HCT116 (cell line): ENCODE data around the gene MTHFD2. TPM values are rescaled to one million over a fixed set of nuclear protein-coding genes. Genes with fewer than 3 reads are reported as not detected.
"Not testable (repeated sequence)": the region's sequence is repeated elsewhere in the genome, so short reads cannot be mapped to it uniquely, and the experiment has no call there.

ENCODE experiments used
- ATAC-seq: fragments of 200-7000 bp; cut with Tn5 transposase; 2 replicates; pipeline ENCODE4 v1.9.1; 2020; ENCODE audit warnings: mild to moderate bottlenecking, moderate library complexity
- BruUV-seq: library from RNA; stranded (reverse); fragments of 400-500 nt; replicated peaks from 2 replicates; lab custom pipeline; 2021; lab: Mats Ljungman, UMichigan
- CTCF ChIA-PET: fragments of 300-600 bp; sonication (Branson Sonifier 250); formaldehyde crosslinking; loops from one replicate; lab custom pipeline; 2021; ENCODE audit warnings: antibody characterized with exemption; lab: Charles Lee
- POLR2A ChIA-PET: fragments of 300-600, 350-600 bp; sonication (Branson Sonifier 250); formaldehyde crosslinking; loops from one replicate; lab custom pipeline; 2021; ENCODE audit warnings: antibody characterized with exemption; lab: Charles Lee
- RAD21 ChIA-PET, 2 experiments: fragments of 300-600 bp; sonication (Branson Sonifier 250); formaldehyde crosslinking; loops; one replicate each; lab custom pipeline; 2023; ENCODE audit warnings: low total read pairs in 2 of 2; ENCODE audit not compliant: uncharacterized antibody in 2 of 2, unreplicated experiment in 2 of 2, low non-redundant PET in 1 of 2; lab: Charles Lee
- DNase-seq: peaks from one replicate; pipeline ENCODE4 v3.0.0-alpha.2; 2010; ENCODE audit warnings: low read depth, low spot score
- H2AFZ ChIP-seq: fragments of 200-600 bp; shearing (Covaris generic), sonication (generic); 2 replicates; pipeline ENCODE4 v1.6.1; 2017; ENCODE audit warnings: low read depth, mixed run types, mixed read lengths, antibody characterized with exemption, low read length; ENCODE audit not compliant: poor library complexity, severe bottlenecking
- H3K27ac ChIP-seq: 2 replicates; pipeline ENCODE4 v1.5.1; 2012; ENCODE audit warnings: low read depth, low read length
- H3K27me3 ChIP-seq: fragments of 200-600 bp; sonication (generic); 2 replicates; pipeline ENCODE4 v1.6.1; 2016; ENCODE audit warnings: mixed run types, low read length, mixed read lengths; ENCODE audit not compliant: insufficient read depth
- H3K36me3 ChIP-seq, 2 experiments: fragments of 200-500 bp in 1 of 2; fragments of 200-600 bp in 1 of 2; sonication (Bioruptor generic) in 1 of 2; sonication (generic) in 1 of 2; 2 replicates each; pipeline versions ENCODE4 v1.5.1 to v1.6.1; 2014 to 2016; ENCODE audit warnings: low read length in 2 of 2, inconsistent platforms in 1 of 2, mixed read lengths in 1 of 2, mixed run types in 1 of 2; ENCODE audit not compliant: insufficient read depth in 2 of 2, control insufficient read depth in 1 of 2
- H3K4me1 ChIP-seq, 2 experiments: fragments of 200-600 bp in 1 of 2; sonication (generic) in 1 of 2; 2 replicates each; pipeline versions ENCODE4 v1.5.1 to v1.6.1; 2012 to 2017; ENCODE audit warnings: low read length in 2 of 2, inconsistent platforms in 1 of 2, mild to moderate bottlenecking in 1 of 2, mixed read lengths in 1 of 2, mixed run types in 1 of 2, moderate library complexity in 1 of 2; ENCODE audit not compliant: insufficient read depth in 2 of 2, control insufficient read depth in 1 of 2
- H3K4me2 ChIP-seq: fragments of 200-600 bp; sonication (generic); 2 replicates; pipeline ENCODE4 v1.6.1; 2017; ENCODE audit warnings: mixed run types, low read length, mixed read lengths
- H3K4me3 ChIP-seq, 2 experiments: fragments of 200-600 bp in 1 of 2; sonication (generic) in 1 of 2; replicated peaks in 1 of 2; 2 replicates each; pipeline ENCODE4 v1.5.1; 2011 to 2016; ENCODE audit warnings: low read length in 2 of 2, control low read depth in 1 of 2, low read depth in 1 of 2, mild to moderate bottlenecking in 1 of 2, mixed read lengths in 1 of 2, mixed run types in 1 of 2
- H3K79me2 ChIP-seq: fragments of 200-600 bp; sonication (generic); 2 replicates; pipeline ENCODE4 v1.6.1; 2017; ENCODE audit warnings: mild to moderate bottlenecking, mixed run types, low read length, moderate library complexity, mixed read lengths; ENCODE audit not compliant: insufficient read depth
- H3K9ac ChIP-seq: fragments of 200-600 bp; sonication (generic); 2 replicates; pipeline ENCODE4 v1.6.1; 2016; ENCODE audit warnings: low read length, mixed read lengths
- H3K9me2 ChIP-seq: fragments of 200-600 bp; sonication (generic), shearing (Covaris generic); 2 replicates; pipeline ENCODE4 v1.6.1; 2017; ENCODE audit warnings: mixed run types, mild to moderate bottlenecking, moderate library complexity; ENCODE audit not compliant: insufficient read depth
- H3K9me3 ChIP-seq, 2 experiments: fragments of 200-500 bp in 1 of 2; fragments of 200-600 bp in 1 of 2; sonication (Bioruptor generic) in 1 of 2; sonication (generic) in 1 of 2; 2 replicates each; pipeline ENCODE4 v1.6.1; 2014 to 2017; ENCODE audit warnings: low read length in 2 of 2, mixed read lengths in 2 of 2, inconsistent platforms in 1 of 2, low read depth in 1 of 2, mild to moderate bottlenecking in 1 of 2, mixed run types in 1 of 2, moderate library complexity in 1 of 2; ENCODE audit not compliant: control insufficient read depth in 1 of 2, insufficient read depth in 1 of 2
- H4K20me1 ChIP-seq: fragments of 200-600 bp; sonication (generic), shearing (Covaris generic); 2 replicates; pipeline ENCODE4 v1.6.1; 2017; ENCODE audit warnings: mixed run types, mild to moderate bottlenecking, moderate library complexity; ENCODE audit not compliant: insufficient read depth
- ATF3 ChIP-seq: IDR thresholded peaks from 2 replicates; pipeline ENCODE4 v1.6.1; 2012
- CBX3 ChIP-seq: IDR thresholded peaks from 2 replicates; pipeline ENCODE4 v1.6.1; 2012; ENCODE audit warnings: low read depth
- CEBPB ChIP-seq: IDR thresholded peaks from 2 replicates; pipeline ENCODE4 v1.6.1; 2012; ENCODE audit warnings: low read depth
- ELF1 ChIP-seq: IDR thresholded peaks from 2 replicates; pipeline ENCODE4 v1.6.1; 2012; ENCODE audit warnings: low read depth, borderline replicate concordance
- EZH2 ChIP-seq: fragments of 200-600 bp; sonication (generic); IDR thresholded peaks from 2 replicates; pipeline ENCODE4 v1.6.1; 2017; ENCODE audit warnings: antibody characterized with exemption, mixed run types
- FOSL1 ChIP-seq: IDR thresholded peaks from 2 replicates; pipeline ENCODE4 v1.6.1; 2012; ENCODE audit warnings: low read depth
- JUND ChIP-seq: IDR thresholded peaks from 2 replicates; pipeline ENCODE4 v1.6.1; 2012
- MAX ChIP-seq: IDR thresholded peaks from 2 replicates; pipeline ENCODE4 v1.6.1; 2012
- POLR2A ChIP-seq: IDR thresholded peaks from 2 replicates; pipeline ENCODE4 v1.7.0; 2011; ENCODE audit warnings: borderline replicate concordance; ENCODE audit not compliant: insufficient read depth, insufficient read length; ENCODE audit errors: extremely low read depth
- POLR2AphosphoS5 ChIP-seq: IDR thresholded peaks from 2 replicates; pipeline ENCODE4 v1.6.1; 2011; ENCODE audit warnings: mild to moderate bottlenecking, low read depth, low read length, moderate library complexity
- RAD21 ChIP-seq: IDR thresholded peaks from 2 replicates; pipeline ENCODE4 v1.6.1; 2012; ENCODE audit warnings: low read depth, mild to moderate bottlenecking
- SRF ChIP-seq: IDR thresholded peaks from 2 replicates; pipeline ENCODE4 v1.6.1; 2012; ENCODE audit warnings: low read depth
- YY1 ChIP-seq: IDR thresholded peaks from 2 replicates; pipeline ENCODE4 v1.6.1; 2011; ENCODE audit warnings: low read length, low read depth, moderate library complexity, mild to moderate bottlenecking; ENCODE audit not compliant: insufficient replicate concordance; ENCODE audit errors: extremely low read depth
- ZBTB33 ChIP-seq: IDR thresholded peaks from 2 replicates; pipeline ENCODE4 v1.6.1; 2011; ENCODE audit warnings: mild to moderate bottlenecking, low read length, moderate library complexity; ENCODE audit not compliant: insufficient replicate concordance; ENCODE audit errors: extremely low read depth
- ZFX ChIP-seq: fragments of 450-650 bp; IDR thresholded peaks from 2 replicates; pipeline ENCODE4 v1.6.1; 2017
- intact Hi-C: fragments of 100-400 bp; cut with micrococcal nuclease; formaldehyde crosslinking; loops from 2 replicates; pipeline ENCODE4 v1.10.0; 2022
- total RNA-seq: library from RNA; stranded (reverse); gene quantifications from one replicate; pipeline ENCODE4 v1.2.1, GENCODE V29; 2021; ENCODE audit not compliant: unreplicated experiment
- TF ChIP-seq, protein P1 (sequence below), 3 experiments: fragments of 200-600 bp in 1 of 3; sonication (generic) in 1 of 3; IDR thresholded peaks in 2 of 3; conservative IDR thresholded peaks in 1 of 3; 2 replicates each; pipeline ENCODE4 v1.5.1; 2012 to 2017; ENCODE audit warnings: low read depth in 2 of 3, low read length in 2 of 3, antibody characterized with exemption in 1 of 3, borderline replicate concordance in 1 of 3, control low read depth in 1 of 3, mild to moderate bottlenecking in 1 of 3, mixed read lengths in 1 of 3, mixed run types in 1 of 3, moderate library complexity in 1 of 3; ENCODE audit not compliant: insufficient read depth in 1 of 3

MTHFD2 gene
- total RNA-seq, 1 experiment from 2014 or later, result 445 TPM

DNA sequence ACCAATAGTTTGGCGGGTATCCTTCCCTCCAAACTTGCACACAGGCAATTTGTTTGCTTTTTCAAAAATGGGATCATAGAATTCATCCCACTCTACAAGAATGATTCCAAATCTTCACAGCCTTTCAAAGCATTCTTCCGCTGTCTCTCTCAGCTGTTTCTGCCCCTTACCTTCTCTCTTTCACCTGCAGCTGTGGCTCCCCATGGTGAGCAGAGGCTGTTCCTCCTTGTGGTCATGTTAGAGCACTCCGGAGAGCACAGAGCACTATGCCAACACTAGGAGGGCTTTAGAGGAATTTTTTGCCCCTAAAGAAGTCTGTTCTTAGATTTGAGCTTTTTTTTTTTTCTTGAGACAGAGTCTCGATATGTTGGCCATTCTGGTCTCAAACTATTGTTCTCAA, 30.4 kb downstream of the MTHFD2 start:
- Histone ChIP-seq H3K36me3 (no peaks in the 10 kb centered on the region), H3K27ac (no peak overlapping the region), H3K4me1 (0 out of 4 replicates have a peak, but pooled peaks cover 2 to 6% of the 10 kb centered on the region in 2 experiments), H3K9me3 (no peaks in the 10 kb centered on the region), H3K27me3 (no peaks in the 10 kb centered on the region), H3K9ac (no peak overlapping the region), H3K4me2 (no peak overlapping the region), H3K4me3 (no peak overlapping the region), H3K9me2 (no peaks in the 10 kb centered on the region), H4K20me1 (no peaks in the 10 kb centered on the region), H3K79me2 (no peaks in the 10 kb centered on the region), H2AFZ (no peak overlapping the region)
- ATAC-seq (no peak), DNase-seq (no peak)
- BruUV-seq, result no TSS peak
- POLR2A ChIA-PET, result no interaction called here
- CTCF ChIA-PET, result no interaction called here
- intact Hi-C loops, result no loop called here
- TF ChIP-seq POLR2A (no peak), ZBTB33 (no peak), JUND (no peak), YY1 (no peak), POLR2AphosphoS5 (no peak), EZH2 (no peak), CEBPB (no peak), RAD21 (no peak), ZFX (no peak), ELF1 (no peak), ATF3 (no peak), MAX (no peak), FOSL1 (no peak), SRF (no peak), CBX3 (no peak)
- TF ChIP-seq, protein P1, sequence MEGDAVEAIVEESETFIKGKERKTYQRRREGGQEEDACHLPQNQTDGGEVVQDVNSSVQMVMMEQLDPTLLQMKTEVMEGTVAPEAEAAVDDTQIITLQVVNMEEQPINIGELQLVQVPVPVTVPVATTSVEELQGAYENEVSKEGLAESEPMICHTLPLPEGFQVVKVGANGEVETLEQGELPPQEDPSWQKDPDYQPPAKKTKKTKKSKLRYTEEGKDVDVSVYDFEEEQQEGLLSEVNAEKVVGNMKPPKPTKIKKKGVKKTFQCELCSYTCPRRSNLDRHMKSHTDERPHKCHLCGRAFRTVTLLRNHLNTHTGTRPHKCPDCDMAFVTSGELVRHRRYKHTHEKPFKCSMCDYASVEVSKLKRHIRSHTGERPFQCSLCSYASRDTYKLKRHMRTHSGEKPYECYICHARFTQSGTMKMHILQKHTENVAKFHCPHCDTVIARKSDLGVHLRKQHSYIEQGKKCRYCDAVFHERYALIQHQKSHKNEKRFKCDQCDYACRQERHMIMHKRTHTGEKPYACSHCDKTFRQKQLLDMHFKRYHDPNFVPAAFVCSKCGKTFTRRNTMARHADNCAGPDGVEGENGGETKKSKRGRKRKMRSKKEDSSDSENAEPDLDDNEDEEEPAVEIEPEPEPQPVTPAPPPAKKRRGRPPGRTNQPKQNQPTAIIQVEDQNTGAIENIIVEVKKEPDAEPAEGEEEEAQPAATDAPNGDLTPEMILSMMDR (IDR thresholded peaks at IDR 0.05 in 2 of 3, conservative IDR thresholded peaks at IDR 0.05 in 1 of 3; ENCODE audit: borderline replicate concordance in 1 of 3, insufficient read depth in 1 of 3, low read depth in 2 of 3, low read length in 2 of 3), result no peak
- RAD21 ChIA-PET, result no interaction called here

DNA sequence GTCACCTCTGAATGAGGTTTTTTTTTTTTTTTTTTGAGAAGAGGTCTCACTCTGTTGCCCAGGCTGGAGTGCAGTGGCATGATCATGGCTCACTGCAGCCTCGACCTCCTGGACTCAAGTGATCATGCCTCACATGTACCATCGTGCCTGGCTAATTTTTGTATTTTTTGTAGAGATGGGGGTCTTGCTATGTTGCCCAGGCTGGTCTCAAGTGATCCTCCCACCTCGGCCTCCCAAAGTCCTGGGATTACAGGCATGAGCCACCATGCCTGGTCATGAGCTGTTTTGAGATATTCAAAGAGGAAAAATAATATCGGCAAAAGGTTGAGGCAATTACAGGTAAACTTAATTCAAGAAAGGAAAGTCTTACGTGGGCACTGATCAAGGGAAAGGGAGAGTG, 31.4 kb downstream of the MTHFD2 start:
- CTCF ChIA-PET, H3K9ac ChIP-seq, H3K36me3 ChIP-seq, H3K4me3 ChIP-seq, H3K4me1 ChIP-seq, H3K9me2 ChIP-seq, DNase-seq, RAD21 ChIA-PET, H4K20me1 ChIP-seq, H3K79me2 ChIP-seq, H2AFZ ChIP-seq, H3K27me3 ChIP-seq, H3K27ac ChIP-seq, H3K9me3 ChIP-seq, intact Hi-C loops, ATAC-seq, BruUV-seq, POLR2A ChIA-PET, H3K4me2 ChIP-seq: not testable (repeated sequence)
